OCI-LY7 (cell line): ENCODE results near the gene NME7. TPM values are rescaled to one million over a fixed set of nuclear protein-coding genes. Genes with fewer than 3 reads are reported as not detected.

Experiments used
- BruUV-seq: library from RNA; stranded (reverse); fragments of 400-500 nt; replicated peaks from 2 replicates; lab custom pipeline; 2021; lab: Mats Ljungman, UMichigan
- CTCF ChIA-PET: fragments of 300-600 bp; sonication (Branson Sonifier 250); formaldehyde crosslinking; loops from one replicate; lab custom pipeline; 2022; ENCODE audit warnings: antibody characterized with exemption; ENCODE audit not compliant: unreplicated experiment; lab: Charles Lee
- POLR2A ChIA-PET: fragments of 300-600 bp; sonication (Branson Sonifier 250); formaldehyde crosslinking; loops from one replicate; lab custom pipeline; 2022; ENCODE audit warnings: antibody characterized with exemption; lab: Charles Lee
- DNase-seq: peaks from one replicate; pipeline ENCODE4 v3.0.0-alpha.2; 2015; ENCODE audit warnings: low spot score
- H2AFZ ChIP-seq: fragments of 200-600 bp; sonication (generic), shearing (Covaris generic); 2 replicates; pipeline ENCODE4 v1.6.1; 2014; ENCODE audit warnings: mild to moderate bottlenecking, antibody characterized with exemption, low read length, moderate library complexity
- H3K27ac ChIP-seq: fragments of 200-600 bp; sonication (generic); 2 replicates; pipeline ENCODE4 v1.5.1; 2014; ENCODE audit warnings: mixed run types, low read depth, mild to moderate bottlenecking, moderate library complexity, low read length, inconsistent platforms; ENCODE audit not compliant: poor library complexity, severe bottlenecking
- H3K36me3 ChIP-seq: fragments of 200-600 bp; sonication (generic); 2 replicates; pipeline ENCODE4 v1.6.1; 2014; ENCODE audit warnings: mild to moderate bottlenecking, antibody characterized with exemption, low read length, moderate library complexity, mixed read lengths; ENCODE audit not compliant: insufficient read depth
- H3K4me1 ChIP-seq: fragments of 200-600 bp; sonication (generic); 2 replicates; pipeline ENCODE4 v1.5.1; 2014; ENCODE audit warnings: mild to moderate bottlenecking, low read length; ENCODE audit not compliant: insufficient read depth, poor library complexity, severe bottlenecking
- H3K4me2 ChIP-seq: fragments of 200-600 bp; sonication (generic); 2 replicates; pipeline ENCODE4 v1.6.1; 2014; ENCODE audit warnings: mild to moderate bottlenecking, low read length
- H3K4me3 ChIP-seq: fragments of 200-600 bp; sonication (generic); 2 replicates; pipeline ENCODE4 v1.5.1; 2014; ENCODE audit warnings: mild to moderate bottlenecking, low read depth, low read length; ENCODE audit not compliant: poor library complexity, severe bottlenecking
- H3K79me2 ChIP-seq: fragments of 200-600 bp; sonication (generic); 2 replicates; pipeline ENCODE4 v1.6.1; 2016; ENCODE audit warnings: low read depth, mild to moderate bottlenecking, low read length, moderate library complexity, mixed read lengths; ENCODE audit not compliant: insufficient read depth
- H3K9me2 ChIP-seq: fragments of 200-600 bp; sonication (generic); 2 replicates; pipeline ENCODE4 v1.6.1; 2016; ENCODE audit warnings: mild to moderate bottlenecking, low read length, mixed read lengths; ENCODE audit not compliant: insufficient read depth
- H3K9me3 ChIP-seq: fragments of 200-600 bp; sonication (generic); 2 replicates; pipeline ENCODE4 v1.6.1; 2014; ENCODE audit warnings: mild to moderate bottlenecking, mixed run types, low read length, mixed read lengths
- H4K20me1 ChIP-seq: fragments of 200-600 bp; sonication (generic); 2 replicates; pipeline ENCODE4 v1.6.1; 2014; ENCODE audit warnings: mild to moderate bottlenecking, antibody characterized with exemption, low read length, moderate library complexity, mixed read lengths; ENCODE audit not compliant: insufficient read depth
- EZH2phosphoT487 ChIP-seq: fragments of 200-600 bp; sonication (generic); IDR thresholded peaks from 2 replicates; pipeline ENCODE4 v1.6.1; 2018; ENCODE audit warnings: low read depth, borderline replicate concordance, mild to moderate bottlenecking, mixed run types, antibody characterized with exemption, low read length, moderate library complexity, mixed read lengths
- intact Hi-C: fragments of 100-400 bp; cut with micrococcal nuclease; formaldehyde crosslinking; loops from one replicate; pipeline ENCODE4 v1.10.0; 2022; ENCODE audit not compliant: unreplicated experiment
- total RNA-seq, 2 experiments: library from RNA; depleted of rRNA in 1 of 2; stranded (reverse); fragments of >200 nt in 1 of 2; shearing (Covaris generic) in 1 of 2; gene quantifications; 2 replicates each; pipeline ENCODE4 v1.2.3, GENCODE V29; 2014 to 2022
- TF ChIP-seq, protein P1 (sequence below): fragments of 200-600 bp; sonication (generic); conservative IDR thresholded peaks from 2 replicates; pipeline ENCODE4 v1.5.1; 2014; ENCODE audit warnings: mild to moderate bottlenecking, antibody characterized with exemption, low read length, moderate library complexity, mixed read lengths

Gene NME7
- total RNA-seq, 2 experiments from 2014 or later: 9.3 to 17.0 TPM

GRCh38 chr1:169099561-169099960 lies 268.0 kb downstream of the NME7 start:
- H3K9me3 ChIP-seq: no peaks in the 10 kb centered on the region
- H3K4me3 ChIP-seq: no peak overlapping the region
- intact Hi-C loops: no loop called here
- H3K79me2 ChIP-seq: no peaks in the 10 kb centered on the region
- no peaks in the 10 kb centered on the region for H3K36me3 ChIP-seq
- H2AFZ ChIP-seq: no peak overlapping the region
- no TSS peak for BruUV-seq
- H3K9me2 ChIP-seq: no peaks in the 10 kb centered on the region
- no peak for DNase-seq
- TF ChIP-seq, protein P1, sequence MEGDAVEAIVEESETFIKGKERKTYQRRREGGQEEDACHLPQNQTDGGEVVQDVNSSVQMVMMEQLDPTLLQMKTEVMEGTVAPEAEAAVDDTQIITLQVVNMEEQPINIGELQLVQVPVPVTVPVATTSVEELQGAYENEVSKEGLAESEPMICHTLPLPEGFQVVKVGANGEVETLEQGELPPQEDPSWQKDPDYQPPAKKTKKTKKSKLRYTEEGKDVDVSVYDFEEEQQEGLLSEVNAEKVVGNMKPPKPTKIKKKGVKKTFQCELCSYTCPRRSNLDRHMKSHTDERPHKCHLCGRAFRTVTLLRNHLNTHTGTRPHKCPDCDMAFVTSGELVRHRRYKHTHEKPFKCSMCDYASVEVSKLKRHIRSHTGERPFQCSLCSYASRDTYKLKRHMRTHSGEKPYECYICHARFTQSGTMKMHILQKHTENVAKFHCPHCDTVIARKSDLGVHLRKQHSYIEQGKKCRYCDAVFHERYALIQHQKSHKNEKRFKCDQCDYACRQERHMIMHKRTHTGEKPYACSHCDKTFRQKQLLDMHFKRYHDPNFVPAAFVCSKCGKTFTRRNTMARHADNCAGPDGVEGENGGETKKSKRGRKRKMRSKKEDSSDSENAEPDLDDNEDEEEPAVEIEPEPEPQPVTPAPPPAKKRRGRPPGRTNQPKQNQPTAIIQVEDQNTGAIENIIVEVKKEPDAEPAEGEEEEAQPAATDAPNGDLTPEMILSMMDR: no peak
- no peak for TF ChIP-seq EZH2phosphoT487
- no peak overlapping the region for H3K4me2 ChIP-seq
- no peaks in the 10 kb centered on the region for H3K4me1 ChIP-seq
- H4K20me1 ChIP-seq: no peaks in the 10 kb centered on the region
- H3K27ac ChIP-seq: no peak overlapping the region
- CTCF ChIA-PET: no interaction called here
- POLR2A ChIA-PET: interaction anchor here (0.7 kb wide), 1 partner anchor 874 kb away, joined by 3 read pairs; the partner anchor contains the start of gene SFT2D2

GRCh38 chr1:169098380-169098779 lies 269.2 kb downstream of the NME7 start:
- H3K4me2 ChIP-seq: no peak overlapping the region
- H3K4me3 ChIP-seq: no peak overlapping the region
- no peak overlapping the region for H2AFZ ChIP-seq
- H3K36me3 ChIP-seq: no peaks in the 10 kb centered on the region
- DNase-seq: no peak
- H3K79me2 ChIP-seq: no peaks in the 10 kb centered on the region
- intact Hi-C loops: no loop called here
- H4K20me1 ChIP-seq: no peaks in the 10 kb centered on the region
- no peak overlapping the region for H3K27ac ChIP-seq
- TF ChIP-seq, protein P1: no peak
- no peak for TF ChIP-seq EZH2phosphoT487
- no peaks in the 10 kb centered on the region for H3K9me3 ChIP-seq
- no TSS peak for BruUV-seq
- ChIA-PET POLR2A (no interaction called here), CTCF (no interaction called here)
- H3K9me2 ChIP-seq: 0 out of 2 replicates have a peak, but pooled peaks cover 2% of the 10 kb centered on the region
- no peaks in the 10 kb centered on the region for H3K4me1 ChIP-seq

- H3K4me1 ChIP-seq: no peaks in the 10 kb centered on the region
- intact Hi-C loops: no loop called here
- 0 out of 2 replicates have a peak, but pooled peaks cover 4% of the 10 kb centered on the region for H3K9me2 ChIP-seq
- H3K36me3 ChIP-seq: no peaks in the 10 kb centered on the region
- no peaks in the 10 kb centered on the region for H4K20me1 ChIP-seq
- no TSS peak for BruUV-seq
- DNase-seq: no peak
- no peaks in the 10 kb centered on the region for H3K9me3 ChIP-seq
- no peak overlapping the region for H2AFZ ChIP-seq
- no peak overlapping the region for H3K4me2 ChIP-seq
- no peak overlapping the region for H3K4me3 ChIP-seq
- POLR2A ChIA-PET: interaction anchor here (0.5 to 1.5 kb wide), 2 partner anchors 32 to 565 kb away, joined by 3 read pairs; no protein-coding TSS in a partner anchor
- no peak for TF ChIP-seq EZH2phosphoT487
- TF ChIP-seq, protein P1: no peak
- H3K79me2 ChIP-seq: no peaks in the 10 kb centered on the region
- CTCF ChIA-PET: interaction anchor here (0.5 kb wide), 1 partner anchor 32 kb away, joined by 3 read pairs; no protein-coding TSS in a partner anchor
- no peak overlapping the region for H3K27ac ChIP-seq
Observed at GRCh38 chr1:169094897-169095569, 272.6 kb downstream of the NME7 start.
